Medulla oblongata (tissue), 1 donor: ENCODE measurements around the gene PMS1.
"Not testable (repeated sequence)": the region's sequence is repeated elsewhere in the genome, so short reads cannot be mapped to it uniquely, and the experiment has no call there.

ENCODE experiments used
- DNase-seq: peaks from one replicate; pipeline ENCODE4 v3.0.0-alpha.2; 2015; ENCODE audit errors: extremely low spot score

Gene PMS1

DNA sequence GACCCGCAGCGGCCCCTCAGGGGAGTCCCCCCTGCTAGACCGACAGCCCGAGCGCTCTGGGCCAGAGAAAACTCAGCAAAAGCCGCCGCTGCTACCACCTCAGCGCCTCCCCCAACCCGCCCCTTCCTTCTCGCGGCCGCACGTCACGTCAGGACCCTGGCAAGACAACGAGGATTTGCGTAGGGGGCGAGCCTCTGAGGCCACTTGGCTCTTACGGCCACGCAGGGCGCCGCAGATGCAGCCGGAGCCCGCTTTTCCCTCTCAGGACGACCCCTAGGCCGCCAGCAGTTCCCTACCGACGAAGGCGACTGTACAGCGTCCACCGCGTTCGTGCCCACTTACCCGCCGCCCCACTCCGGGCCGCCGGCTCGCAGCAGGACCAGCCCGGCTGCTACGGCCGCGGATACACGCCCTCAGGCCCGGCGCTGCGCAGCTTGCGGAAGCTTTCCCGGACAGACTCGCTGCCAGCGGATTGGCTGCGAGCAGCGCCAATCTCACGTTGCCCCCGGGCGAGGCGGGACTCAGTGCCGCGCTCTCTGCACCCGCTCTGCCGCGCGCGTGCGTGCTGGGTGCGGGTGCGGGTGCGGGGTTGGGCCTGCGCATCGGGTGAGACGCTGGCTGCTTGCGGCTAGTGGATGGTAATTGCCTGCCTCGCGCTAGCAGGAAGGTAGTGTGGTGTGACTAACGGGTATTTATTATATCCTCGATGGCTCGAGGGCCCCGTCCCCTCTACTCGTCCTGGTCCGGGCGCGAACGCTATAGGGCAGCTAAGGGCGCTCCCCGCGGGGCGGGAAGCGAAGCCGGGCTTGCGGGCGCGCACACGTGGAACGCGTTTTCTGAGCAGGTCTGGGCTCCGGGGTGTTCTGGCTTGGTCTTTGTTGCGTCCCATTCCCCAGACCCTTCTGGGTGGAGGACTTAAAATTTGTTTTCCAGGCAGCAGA lies at the start of gene PMS1, which contains the start of gene ORMDL1:
Gene PMS1 (plus strand): TSS at position 524 of the 941 bp plus-strand sequence. CDS start 7,360 bp downstream, outside the sequence.
Gene ORMDL1 (minus strand): TSS at position 413 of the 941 bp plus-strand sequence. CDS start 1,744 bp downstream, outside the sequence.
- DNase-seq, result peak; percentile 98

DNA sequence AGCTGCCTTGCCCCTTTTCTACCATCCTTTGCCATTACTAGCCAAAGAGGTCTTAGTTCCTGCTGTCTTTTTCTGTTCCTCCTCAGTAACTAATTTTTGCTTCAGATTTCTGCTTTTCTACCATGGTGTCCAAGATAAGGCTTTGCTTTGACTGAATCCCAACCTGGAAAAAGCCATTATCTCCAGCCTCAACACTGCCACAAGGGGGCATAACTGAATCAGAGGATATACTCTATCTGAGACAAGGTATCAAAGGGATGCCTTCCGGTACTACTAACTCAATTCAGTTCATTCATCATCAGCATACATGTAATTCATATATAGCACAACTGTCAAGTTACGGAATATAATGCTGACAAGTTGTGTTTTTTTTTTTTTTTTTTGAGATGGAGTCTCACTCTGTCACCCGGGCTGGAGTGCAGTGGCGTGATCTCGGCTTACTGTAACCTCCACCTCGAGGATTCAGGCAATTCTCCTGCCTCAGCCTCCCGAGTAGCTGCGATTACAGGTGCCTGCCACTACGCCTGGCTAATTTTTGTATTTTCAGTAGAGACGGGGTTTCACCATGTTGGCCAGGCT lies 33.1 kb upstream of the PMS1 start:
- peak; percentile 20 for DNase-seq

DNA sequence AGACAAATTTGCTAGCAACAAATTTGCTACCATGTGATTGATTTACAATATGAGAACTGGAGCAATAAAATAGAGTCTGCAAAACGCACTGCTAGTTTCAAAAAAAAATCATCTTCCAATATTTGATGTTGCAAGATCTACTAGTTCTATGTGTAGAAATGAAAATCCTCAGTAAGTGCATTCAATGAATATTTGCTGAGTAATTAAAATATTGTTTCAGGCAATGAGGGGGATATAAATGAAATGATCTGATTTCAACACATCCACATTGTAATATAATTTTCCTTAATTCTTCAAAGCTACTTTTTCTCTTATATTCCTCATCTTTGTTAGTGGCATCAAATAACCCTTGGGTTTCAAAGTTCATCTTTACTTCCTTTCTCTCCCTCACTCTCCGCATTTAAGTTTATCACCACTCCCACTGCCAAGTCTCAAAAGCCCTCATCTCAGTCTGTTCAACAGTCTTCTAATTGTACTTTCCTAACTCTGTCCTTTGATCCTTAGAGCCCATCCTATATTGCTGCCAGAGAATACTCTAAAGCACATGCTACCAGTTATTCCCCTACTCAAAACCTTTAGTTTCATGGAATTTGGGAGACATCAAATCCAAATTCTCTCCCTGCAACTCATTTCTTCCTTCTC lies 27.8 kb upstream of the PMS1 start:
- no peak for DNase-seq

DNA sequence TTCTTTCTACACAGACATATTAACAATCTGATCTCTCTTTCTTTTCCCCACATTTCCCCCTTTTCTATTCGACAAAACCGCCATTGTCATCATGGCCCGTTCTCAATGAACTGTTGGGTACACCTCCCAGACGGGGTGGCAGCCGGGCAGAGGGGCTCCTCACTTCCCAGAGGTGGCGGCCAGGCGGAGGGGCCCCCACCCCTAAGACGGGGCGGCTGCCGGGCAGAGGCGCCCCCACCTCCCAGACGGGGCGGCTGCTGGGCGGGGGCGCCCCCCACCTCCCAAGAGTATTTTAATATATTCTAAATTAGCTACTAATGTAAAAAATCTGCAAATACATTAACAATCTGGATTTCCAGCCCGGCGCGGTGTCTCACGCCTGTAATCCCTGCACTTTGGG lies 24.1 kb upstream of the PMS1 start:
- DNase-seq, result not testable (repeated sequence)

DNA sequence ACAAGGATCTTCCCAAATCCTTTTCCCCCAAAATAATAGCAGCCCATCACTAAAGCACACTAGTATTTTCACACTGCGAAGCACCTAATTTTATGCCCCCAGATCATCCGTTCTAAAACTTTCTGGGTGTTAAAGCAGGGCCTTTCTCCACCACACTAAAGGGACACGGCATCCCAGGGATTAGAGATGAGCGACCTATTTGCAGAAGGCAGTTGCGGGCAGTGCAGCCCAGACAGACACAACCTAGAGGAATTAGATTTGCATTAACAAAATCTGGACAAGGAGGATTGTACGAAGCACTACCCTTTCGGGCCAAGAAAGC lies 22.1 kb upstream of the PMS1 start:
- DNase-seq, result no peak

DNA sequence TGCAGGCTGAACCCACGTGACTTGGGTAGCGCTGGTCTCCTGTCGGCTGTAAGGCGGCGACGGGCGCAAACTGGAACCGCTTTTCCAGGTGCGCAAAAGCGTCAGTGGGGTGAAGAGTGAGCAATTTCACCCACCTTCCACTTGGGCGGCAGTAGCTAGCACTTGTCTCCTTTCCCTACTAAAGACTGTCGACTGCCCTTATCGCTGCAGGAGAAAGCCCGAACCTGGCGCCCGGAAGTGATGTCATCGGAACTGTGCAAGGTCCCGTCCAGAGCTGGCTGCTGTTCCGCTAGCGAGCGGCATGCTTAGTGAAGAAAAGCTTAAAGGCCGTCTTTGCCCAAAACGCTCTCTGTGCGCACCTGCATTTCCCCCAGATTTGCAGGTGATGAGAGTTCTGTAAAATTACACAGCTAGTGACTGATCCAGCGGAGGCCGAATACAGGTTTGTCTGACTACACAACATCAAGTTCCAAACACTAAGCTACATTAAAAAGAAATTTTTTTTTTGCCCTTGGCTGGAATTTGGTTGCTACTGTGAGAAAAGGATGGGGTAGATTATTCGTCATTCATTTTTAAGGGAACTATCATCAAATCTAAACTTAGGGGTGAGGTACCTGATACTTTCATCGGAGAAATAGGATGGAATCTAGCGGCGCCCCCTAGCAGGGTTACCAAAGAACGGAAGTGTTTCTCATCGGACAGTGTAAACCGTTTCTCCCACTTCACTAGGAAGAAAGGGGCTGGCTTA lies 21.5 kb upstream of the PMS1 start, which contains the start of gene OSGEPL1:
Gene OSGEPL1 (minus strand): TSS at position 242 of the 748 bp plus-strand sequence. CDS start 1,152 bp downstream, outside the sequence.
- DNase-seq, result peak; percentile 97

DNA sequence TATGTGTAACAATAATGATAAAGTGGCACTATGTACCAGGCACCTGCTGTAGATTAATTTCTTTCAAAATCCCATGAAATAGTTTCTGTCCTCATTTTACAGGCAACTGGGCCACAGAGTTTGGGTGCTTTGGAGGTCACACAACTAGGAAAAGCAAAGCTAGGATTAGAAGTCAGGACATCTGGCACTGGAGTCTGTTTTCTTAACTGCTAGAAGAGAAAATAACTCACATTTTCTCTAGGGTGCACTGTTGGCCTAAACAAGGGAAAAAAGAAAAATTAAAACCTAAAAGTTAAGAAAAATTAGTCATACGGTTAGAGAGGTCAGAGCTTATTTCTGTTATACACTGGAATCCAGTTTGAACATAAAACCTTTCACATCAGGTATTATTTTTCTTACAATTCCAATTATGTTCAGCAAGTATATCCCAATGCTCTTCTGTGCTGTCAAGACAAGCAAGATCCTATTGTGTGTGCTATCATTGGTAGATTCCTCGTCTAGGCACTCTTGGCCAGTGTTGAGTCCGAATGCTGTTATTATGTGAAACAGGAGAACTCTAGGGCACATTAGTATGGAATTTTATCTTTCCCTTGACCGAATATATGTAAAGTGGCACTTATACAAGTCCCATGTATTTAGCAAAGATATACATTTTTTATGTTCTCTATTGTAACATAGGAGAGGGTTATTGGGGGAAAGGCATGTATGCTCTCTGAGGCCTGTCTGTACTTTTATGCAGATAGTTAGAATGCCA lies 20.2 kb upstream of the PMS1 start:
- no peak for DNase-seq

DNA sequence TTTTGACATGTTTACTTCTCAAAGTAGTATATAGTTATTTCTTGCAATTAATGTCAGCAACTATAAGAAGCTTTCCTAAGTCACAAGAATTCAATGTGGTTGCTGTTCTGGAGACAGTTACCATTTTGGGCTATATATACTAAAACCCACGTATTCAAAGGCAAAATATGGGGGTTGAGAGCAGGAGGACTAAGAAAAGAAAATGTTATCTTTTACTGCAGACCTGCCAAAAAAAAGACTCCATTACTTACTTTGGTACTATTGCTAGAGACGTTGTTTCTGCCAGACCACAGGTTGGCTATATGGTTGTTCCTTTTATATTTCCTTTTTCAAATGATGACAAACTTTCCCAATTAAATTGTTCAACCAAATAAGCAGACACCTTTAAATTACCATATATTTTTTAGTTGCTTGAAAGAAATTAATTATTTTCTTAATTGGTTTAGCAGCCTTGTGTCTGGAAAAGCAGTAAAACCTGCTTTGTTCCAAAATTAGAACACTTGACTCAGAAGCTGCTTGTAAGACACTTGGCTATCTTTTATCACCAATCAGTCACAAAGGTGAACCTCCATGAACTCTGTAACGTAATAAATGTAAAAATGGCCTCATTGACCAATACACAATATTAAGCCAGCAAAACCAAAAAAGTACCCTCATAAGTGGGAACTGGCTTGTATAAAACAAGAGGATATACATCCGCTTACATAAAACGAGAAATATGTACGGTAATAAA lies 13.5 kb upstream of the PMS1 start:
- DNase-seq, result no peak

DNA sequence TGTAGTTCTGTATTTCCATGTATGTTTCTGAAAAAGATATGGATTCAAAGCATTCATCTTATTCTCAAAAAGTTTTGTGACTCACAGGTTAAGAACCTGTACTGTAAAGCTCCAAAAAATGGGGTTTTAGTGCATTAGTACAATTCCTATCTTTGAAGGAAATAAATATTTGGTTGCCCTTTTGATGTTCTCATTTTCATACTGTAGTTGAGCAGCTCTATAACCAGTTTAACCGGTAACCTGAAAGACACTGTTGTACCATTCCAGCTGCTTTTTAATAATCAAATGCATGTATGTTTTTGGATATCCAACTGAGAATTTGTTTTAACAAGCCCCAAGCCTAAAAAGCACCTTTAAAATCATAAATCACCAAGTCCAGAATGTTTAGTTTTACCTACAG lies 12.0 kb upstream of the PMS1 start:
- no peak for DNase-seq

DNA sequence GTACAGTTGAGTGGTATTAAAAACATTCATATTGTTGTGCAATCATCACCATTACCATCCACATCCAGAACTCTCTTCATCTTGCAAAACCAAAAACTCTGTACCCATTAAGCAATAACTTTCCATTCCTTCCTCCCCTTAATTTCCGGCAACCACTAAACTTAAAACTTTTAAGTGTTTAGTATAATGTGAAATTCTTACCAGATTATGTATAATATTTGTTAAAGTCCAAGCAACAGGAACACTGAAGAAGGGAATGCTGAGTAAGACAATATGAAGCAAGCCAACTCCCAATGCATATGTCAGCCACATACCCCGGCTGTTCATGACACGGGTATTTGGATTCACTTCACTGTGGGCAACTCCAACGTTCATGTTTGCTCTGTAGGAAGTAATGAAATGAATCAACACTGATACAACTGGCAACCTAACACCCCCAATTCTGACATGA lies 2.0 kb upstream of the PMS1 start:
- DNase-seq, result no peak

DNA sequence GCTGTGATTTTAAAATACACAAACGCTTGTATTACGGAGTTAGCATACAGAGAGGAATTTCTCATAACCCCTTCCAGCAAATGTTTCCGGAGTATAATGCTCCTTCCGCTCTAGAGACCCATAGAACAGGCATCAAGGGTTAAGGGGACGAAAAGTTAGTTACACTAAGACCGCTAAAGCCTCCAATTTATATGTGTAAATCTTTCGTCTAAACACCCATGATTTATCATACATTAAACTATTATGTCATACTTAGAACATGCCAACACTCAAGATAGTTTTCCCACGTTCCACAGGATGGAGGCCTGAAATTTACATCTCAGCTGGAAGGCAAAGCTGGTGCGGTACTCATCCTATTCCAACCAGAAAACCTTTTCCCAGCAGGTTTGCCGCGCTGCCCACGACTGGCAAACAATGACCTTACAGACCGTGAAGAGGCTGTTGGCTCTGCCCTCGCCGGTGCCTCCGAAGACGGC lies 761 bp upstream of the PMS1 start:
- peak; percentile 37 for DNase-seq

DNA sequence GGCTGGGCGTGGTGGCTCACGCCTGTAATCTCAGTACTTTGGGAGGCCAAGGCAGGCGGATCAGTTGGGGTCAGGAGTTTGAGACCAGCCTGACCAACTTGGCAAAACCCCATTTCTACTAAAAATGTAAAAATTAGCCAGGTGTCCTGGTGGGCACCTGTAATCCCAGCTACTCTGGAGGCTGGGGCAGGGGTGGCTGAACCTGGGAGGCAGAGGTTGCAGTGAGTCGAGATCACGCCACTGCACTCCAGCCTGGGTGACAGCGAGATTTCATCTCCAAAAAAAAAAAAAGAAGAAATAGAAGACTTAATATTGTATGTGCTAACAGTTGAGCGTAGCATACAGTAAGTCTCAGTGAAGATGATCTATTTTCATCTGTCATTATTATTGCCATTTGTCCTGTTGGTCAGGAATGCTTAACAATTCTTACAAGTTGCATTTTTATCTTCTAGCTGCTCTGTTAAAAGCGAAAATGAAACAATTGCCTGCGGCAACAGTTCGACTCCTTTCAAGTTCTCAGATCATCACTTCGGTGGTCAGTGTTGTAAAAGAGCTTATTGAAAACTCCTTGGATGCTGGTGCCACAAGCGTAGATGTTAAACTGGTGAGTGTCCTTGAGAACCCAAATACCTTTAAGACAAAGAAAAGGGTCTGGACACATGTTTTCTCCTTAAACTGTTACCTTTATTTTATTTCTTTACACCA lies 7.2 kb downstream of the PMS1 start:
- DNase-seq, result no peak

DNA sequence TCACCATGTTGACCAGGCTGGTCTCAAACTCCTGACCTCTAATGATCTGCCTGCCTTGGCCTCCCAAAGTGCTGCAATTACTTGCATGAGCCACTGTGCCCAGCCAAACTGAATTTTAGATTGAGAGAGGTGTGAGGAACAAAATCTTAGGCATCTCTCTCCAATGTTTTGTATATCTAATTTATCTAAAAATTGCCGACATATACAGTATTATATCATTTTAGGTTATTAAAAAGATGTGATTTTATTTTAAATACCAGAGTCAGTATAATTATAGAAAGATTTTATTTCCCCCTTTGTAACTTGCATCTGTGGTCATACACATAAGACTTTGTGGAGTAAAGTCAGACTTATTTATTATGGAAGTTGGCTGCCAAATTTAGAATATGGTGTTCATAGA lies 10.1 kb downstream of the PMS1 start:
- DNase-seq, result no peak

DNA sequence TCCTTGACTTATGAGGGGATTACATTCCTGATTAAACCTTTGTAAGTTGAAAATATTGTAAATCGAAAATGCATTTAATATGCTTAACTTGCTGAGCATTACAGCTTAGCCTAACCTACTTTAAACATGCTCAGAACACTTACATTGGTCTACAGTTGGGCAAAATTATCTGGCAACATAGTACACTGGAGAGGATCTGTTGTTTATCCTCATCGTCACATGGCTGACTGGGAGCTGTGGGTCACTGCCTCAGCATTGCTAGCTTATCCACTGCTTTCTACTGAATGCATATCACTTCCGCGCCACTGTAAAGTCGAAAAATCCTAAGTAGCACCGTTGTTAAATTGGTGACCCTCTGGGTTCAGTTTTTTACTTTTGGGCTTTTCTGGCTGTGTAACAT lies 13.7 kb downstream of the PMS1 start:
- DNase-seq, result peak; percentile 33

DNA sequence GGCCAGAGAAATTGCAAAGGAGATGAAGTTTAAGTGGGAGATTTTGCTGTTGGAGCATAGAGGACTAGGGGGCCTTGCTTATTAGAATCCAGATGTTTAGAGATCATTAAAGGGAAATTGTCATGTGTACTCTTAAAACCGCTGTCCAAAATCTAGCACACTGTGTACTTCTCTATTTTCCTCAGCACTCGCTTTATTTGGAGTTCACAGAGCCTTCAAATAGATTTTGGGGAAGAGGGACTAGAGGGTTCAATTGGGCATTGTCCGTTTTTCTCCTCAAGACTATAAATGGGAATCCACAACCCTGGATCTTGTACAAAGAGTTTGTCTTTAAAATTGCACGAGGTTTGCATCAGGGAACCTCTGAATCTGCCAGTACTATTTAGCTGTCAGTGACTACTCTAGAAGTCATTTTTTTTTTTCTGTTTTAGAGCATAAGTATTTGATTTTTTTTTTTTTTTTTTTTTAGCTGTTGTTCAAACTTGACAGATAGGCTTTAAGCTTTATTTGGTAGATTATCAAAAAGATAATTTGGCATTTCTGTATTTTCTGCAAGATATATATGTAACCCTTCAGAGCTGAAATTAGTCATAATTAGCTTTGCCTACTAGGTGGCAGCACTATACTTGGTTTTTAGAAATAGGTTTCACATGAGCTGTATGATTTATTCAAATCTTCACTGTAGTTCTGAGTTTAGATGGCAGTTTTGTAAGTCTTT lies 14.2 kb downstream of the PMS1 start:
- DNase-seq, result peak; percentile 68

DNA sequence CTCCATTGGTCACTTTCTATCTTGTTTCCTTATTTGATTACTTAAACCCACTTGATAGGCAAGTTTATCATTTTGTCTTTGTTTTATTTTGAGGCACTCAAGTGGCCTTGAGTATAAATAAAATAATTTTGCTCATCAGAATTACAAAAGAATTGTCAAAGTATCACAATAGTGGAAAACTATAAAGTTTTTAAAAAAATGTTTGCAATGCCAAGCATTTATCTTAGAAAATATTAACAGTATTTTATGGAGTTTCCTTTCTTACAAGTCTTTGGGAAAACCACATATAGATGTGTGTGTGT lies 14.7 kb downstream of the PMS1 start:
- no peak for DNase-seq

DNA sequence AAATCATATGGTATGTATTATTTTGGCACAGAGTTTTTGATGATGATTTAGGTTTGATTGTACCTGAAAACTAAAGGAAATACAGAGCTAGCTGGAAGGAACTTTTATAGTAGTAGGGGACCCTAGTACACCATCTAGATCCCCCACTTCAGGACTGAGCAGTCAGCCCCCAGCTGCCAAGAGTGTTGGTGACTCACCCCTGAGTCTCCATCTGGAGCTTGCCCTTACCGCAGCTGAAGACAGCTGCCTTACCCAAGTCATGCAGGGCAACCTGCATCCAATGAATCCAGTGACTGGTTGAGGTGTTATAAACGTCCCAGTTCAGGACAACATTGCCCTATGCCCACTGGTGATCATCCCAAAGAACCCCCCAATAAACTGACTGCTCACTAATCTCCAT lies 15.3 kb downstream of the PMS1 start:
- DNase-seq, result no peak

DNA sequence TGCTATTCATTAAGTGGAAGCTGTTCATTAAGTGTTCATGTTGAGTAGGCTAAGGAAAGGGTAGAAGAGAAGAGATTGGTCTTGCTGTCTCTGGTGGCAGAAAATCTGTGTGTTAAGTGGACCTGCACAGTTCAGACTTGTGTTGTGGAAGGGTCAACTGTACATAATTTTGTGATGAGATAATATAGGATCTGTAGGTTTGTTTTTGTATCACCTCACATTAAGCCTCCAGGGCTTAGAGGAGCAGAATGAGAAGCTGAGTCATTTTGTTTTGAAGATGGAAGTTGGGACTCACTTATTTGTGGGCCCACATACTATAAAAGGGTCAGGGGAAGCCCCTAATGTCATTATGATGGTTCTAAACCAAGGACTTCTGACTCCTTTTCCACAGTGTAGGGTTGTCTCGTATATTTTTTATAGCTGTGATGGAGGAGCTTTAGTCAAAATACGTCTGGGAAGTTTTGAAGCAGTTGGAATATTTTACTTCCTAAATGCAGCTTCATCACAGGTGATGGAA lies 18.2 kb downstream of the PMS1 start:
- DNase-seq, result no peak

DNA sequence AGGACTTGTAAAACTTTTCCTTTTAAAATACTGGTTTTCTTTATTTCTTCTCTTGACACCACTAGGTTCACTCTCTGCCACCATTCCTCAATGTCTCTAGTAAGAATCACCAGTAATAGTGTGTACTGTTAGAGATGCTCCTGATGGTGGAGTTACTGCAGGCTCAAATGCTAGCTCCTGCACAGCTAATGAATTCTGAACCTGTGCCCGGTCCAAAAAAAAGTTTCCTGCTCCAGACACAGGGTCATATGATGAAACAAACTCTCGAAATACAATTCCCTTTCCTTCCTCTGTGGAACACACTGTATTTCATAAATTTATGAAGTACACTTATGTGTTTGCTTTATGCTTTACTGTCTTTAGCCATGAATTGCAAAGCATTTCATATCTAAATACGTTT lies 19.2 kb downstream of the PMS1 start:
- DNase-seq, result no peak
